Activated CD8-positive, alpha-beta memory T cell treated with anti-CD3 and anti-CD28 coated beads, Interleukin-2, amount 50 U/mL, for 4 hours (primary cell): ENCODE results near the gene ZNF414.
"Not testable (repeated sequence)": the region's sequence is repeated elsewhere in the genome, so short reads cannot be mapped to it uniquely, and the experiment has no call there.

Experiments
- DNase-seq: peaks from one replicate; pipeline ENCODE4 v3.0.0-alpha.2; 2020

ZNF414 gene

DNA sequence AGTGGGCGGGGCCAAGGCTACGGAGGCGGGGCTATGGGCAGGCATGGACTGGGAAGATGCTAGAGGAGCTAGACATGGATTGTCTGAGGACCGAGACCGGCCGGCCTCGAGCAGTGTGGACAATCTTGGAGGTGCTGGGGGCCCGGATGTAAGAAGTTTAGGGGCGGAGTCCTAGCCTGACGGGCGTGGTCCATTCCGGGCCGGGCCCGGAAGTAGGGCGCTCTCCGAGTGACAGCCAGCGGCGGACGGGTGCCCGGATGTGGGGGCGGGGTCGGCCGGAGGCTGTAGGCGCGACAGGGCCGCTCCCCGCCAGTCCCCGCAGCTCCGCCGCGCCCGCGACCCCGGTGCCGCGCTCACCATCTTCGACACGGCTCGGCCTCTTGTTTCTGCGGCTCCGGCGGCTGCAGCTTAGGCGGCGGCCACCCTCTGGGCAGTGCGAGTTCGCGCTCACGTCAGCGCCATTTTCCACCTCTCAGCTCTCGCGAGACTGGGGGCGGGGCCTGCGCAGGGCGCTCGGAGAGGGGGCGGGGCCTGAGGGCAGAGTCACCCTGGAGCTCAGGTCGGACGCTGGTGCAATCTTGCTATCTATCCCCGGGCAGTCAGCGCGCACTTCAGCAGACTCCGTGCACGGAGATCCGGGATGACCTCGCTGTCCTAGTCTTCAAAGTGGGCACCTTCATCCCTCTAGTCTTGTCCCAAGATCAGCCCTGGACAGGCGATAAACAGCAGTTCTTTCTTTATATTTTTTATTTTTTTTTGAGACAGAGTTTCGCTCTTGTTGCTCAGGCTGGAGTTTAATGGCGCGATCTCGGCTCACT lies at the start of gene ZNF414:
Gene ZNF414, minus strand, starts transcription at position 481 of the 818 bp plus-strand sequence. Its CDS starts 121 bp downstream, at position 360.
- DNase-seq = peak; percentile 97

- no peak for DNase-seq
Observed at GRCh38 chr19:8561075-8561764, 47.3 kb upstream of the ZNF414 start.

- DNase-seq = no peak
Observed at GRCh38 chr19:8558325-8558724, 44.4 kb upstream of the ZNF414 start.

- DNase-seq = no peak
Observed at GRCh38 chr19:8557642-8558238, 43.8 kb upstream of the ZNF414 start.

GRCh38 chr19:8553729-8554128 lies 39.8 kb upstream of the ZNF414 start:
- DNase-seq = not testable (repeated sequence)

DNA sequence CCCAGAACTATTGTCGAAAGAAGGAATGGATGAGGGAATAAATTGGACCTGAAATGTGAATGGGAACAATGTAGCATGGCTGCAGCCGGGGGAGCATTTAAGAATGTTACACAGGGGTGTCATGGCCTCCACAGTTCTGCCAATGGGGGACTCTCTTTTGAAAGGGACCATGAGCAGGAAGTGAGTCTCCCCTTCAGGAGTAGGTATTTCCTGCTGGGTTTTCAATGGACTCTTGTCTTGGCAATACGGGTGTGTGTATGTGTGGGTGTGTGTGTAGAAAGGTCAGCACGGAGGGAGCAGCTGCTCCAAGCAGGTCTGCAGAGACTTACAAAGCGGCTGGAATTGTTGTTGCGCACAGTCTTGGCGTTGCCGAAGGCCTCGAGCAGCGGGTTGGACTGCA lies 38.8 kb upstream of the ZNF414 start:
- DNase-seq = no peak

GRCh38 chr19:8550070-8550469 lies 36.1 kb upstream of the ZNF414 start:
- no peak for DNase-seq

GRCh38 chr19:8545743-8546142 lies 31.8 kb upstream of the ZNF414 start:
- no peak for DNase-seq

DNA sequence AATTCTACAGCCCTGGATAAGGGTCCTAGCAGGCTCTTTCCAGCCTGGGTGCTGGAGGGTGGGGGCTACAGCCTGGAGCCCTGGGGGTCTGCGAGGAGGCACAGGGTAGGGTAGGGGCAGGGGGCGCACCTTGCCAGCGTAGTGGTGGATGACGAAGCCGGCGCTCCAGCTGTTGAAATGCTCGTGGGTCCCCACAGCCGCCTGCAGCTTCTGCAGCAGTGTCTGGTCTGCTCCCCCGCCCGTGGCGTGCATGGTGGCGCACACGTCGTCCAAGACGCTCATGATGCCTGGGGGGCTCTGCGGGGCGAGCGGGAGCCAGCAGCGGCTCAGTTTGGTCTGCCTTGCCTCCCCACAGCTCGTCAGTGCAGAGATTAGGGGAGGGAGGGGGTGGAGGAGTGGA lies 30.2 kb upstream of the ZNF414 start:
- no peak for DNase-seq

GRCh38 chr19:8539621-8540149 lies 25.7 kb upstream of the ZNF414 start:
- no peak for DNase-seq

- no peak for DNase-seq
Observed at GRCh38 chr19:8537099-8537498, 23.1 kb upstream of the ZNF414 start.

GRCh38 chr19:8536282-8536681 lies 22.3 kb upstream of the ZNF414 start:
- DNase-seq = no peak

GRCh38 chr19:8532225-8532624 lies 18.3 kb upstream of the ZNF414 start:
- DNase-seq = no peak

DNA sequence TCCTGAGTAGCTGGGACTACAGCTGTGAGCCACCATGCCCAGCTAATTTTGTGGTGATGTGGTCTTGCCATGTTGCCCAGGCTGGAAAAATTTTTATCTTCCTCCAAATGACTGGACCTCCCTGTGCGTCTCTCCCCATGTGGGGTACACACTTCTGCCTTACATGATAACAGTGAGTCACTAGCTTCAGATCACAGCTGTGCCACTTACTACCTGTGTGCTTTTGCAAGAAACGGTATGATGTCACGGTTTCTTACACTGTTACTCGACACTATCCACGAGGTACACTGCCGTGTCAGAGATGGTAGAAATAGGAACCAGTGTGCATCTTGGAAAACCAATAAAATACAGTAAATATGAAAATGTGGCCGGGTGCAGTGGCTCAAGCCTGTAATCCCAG lies 17.5 kb upstream of the ZNF414 start:
- DNase-seq = no peak

GRCh38 chr19:8530061-8530679 lies 16.2 kb upstream of the ZNF414 start:
- DNase-seq = no peak

- no peak for DNase-seq
Observed at GRCh38 chr19:8529369-8530006, 15.5 kb upstream of the ZNF414 start.

DNA sequence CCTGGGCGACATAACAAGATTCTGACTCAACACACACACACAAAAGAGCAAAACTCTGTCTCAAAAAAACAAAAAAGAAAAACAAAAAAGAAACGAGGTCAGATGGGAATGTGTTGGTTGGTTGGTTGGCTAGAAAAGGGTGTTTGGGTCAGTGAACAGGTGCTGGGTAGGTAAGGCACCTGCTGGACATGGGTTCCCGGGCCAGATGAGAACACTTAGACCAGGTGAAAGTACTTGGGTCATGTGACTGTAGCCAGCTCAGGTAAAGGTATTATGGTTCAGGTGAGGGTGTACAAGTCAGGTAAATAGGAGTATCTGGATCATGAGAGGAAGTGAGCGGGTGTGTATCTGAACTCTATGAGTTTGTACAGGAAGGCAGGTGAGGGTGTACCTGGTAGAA lies 14.5 kb upstream of the ZNF414 start:
- no peak for DNase-seq

DNA sequence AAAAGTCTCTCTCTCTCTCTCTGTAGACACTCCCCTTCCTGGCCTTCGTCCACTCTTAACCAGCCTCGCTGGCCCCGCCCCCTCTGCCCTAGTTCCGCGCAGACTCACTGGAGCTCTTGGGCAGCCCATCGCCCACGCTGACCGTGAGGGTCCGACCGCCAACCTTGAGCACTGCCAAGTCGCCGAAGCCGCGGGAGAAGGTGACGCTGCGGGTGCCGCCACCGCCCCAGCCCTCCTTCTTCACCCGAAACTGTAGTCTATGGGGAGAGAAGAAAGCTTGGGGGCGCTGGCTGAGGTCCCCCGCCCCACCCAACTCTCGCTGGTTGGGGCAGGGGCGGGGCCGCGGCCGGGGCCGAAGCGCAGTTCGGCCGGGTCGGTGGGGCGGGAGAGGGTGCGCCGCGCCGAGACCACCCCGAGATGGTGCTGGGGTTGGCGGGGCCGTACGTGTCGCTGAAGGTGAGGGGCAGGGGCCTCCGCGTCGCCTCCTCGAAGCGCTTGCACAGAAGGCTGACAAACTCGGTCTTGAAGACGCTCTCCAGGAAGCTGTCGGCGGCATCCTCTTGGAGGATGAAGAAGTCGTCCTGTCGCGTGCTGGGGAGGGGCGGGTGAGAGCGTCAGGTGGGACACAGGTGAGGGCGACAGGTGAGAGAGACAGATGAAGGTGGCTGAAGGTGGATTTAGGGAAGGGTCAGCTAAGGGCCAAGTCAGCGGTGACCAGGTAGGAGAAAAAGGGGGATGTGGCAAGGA lies 12.6 kb upstream of the ZNF414 start:
- DNase-seq = no peak

GRCh38 chr19:8525401-8525684 lies 11.4 kb upstream of the ZNF414 start:
- DNase-seq = no peak

- DNase-seq = no peak
Observed at GRCh38 chr19:8519388-8519787, 5.4 kb upstream of the ZNF414 start.

DNA sequence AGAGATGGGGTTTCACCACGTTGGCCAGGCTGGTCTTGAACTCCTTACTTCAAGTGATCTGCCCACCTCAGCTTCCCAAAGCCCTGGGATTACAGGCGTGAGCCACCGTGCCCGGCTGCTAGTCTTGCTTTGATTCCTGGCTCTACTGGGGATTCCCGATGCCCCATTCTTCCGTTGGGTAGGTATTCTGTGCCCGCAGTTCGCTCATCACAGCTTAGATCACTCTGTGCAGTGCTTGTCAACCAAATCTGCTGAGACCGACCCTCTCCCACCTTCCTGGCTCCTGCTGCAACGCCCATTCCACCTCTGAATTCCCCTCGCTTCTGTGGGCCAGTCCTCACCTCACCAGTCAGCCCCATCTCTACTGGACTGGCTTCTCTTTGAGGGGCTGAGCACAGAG lies 4.6 kb upstream of the ZNF414 start:
- DNase-seq = no peak
